OCI-LY3 (cell line): ENCODE measurements around the gene ODC1.

Source experiments
- CTCF ChIP-seq: fragments of 200-600, 300-600 bp; sonication (generic); IDR thresholded peaks from 2 replicates; pipeline ENCODE4 v1.5.1; 2014; ENCODE audit warnings: antibody characterized with exemption, low read length, low read depth
- EZH2phosphoT487 ChIP-seq: fragments of 200-600 bp; shearing (Covaris generic); IDR thresholded peaks from 2 replicates; pipeline ENCODE4 v1.6.1; 2018; ENCODE audit warnings: antibody characterized with exemption, mixed run types, low read depth

DNA sequence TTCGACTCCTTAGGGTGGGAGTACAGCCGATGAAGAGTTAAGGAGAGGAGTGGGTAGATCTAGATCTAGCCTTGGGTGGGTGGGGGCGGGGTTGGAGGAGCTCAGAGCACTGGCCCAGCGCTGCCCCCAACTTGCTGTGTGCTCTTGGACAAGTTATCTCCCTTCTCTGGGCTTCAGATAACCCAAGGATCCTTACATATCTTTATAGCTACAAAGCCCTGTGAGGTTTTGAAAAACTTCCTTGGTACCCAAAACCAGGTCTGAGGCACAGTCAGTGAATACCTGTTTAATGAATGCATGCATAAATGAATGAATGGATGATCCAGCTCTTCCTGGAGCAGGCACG, 1.3 kb upstream of the ODC1 start:
- TF ChIP-seq CTCF: no peak
- TF ChIP-seq EZH2phosphoT487: no peak
